ENCODE data around the gene SRP19. TPM values are rescaled to one million over a fixed set of nuclear protein-coding genes. Genes with fewer than 3 reads are reported as not detected.

SRP19 gene
- total RNA-seq, 1 experiment from 2014 or later: 56.4 TPM

DNA sequence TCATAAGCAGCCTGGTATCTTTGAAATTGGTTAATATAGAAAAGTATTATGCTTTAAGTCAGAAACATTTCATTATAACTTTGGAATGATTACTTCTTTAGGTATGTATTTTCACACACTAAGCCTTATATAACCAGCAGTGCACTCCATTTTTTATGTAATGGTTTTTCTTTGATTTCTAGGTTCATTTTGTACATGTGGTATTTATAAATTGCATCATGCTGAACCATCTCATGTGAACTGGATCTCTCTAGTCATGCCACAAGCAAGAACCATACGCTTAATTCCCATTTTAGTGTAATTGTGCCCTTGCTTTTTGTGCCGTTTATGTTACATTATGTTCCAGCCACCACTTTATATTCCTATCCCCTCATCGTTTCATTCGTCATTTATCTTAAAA, 38.6 kb upstream of the SRP19 start:
- Mint-ChIP-seq H3K36me3 (peaks cover 34% of the 10 kb centered on the region), H3K9me3 (no peaks in the 10 kb centered on the region), H3K4me3 (no peak overlapping the region), H3K27me3 (ENCODE audit: low read depth) (no peaks in the 10 kb centered on the region), H3K4me1 (peaks cover 34% of the 10 kb centered on the region), H3K27ac (peak overlapping the region; percentile 50)
- ATAC-seq (no peak), DNase-seq (ENCODE audit: low spot score) (no peak)
- TF ChIP-seq, protein P1, sequence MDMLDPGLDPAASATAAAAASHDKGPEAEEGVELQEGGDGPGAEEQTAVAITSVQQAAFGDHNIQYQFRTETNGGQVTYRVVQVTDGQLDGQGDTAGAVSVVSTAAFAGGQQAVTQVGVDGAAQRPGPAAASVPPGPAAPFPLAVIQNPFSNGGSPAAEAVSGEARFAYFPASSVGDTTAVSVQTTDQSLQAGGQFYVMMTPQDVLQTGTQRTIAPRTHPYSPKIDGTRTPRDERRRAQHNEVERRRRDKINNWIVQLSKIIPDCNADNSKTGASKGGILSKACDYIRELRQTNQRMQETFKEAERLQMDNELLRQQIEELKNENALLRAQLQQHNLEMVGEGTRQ (CRISPR knock-in tag; IDR thresholded peaks at IDR 0.05): no peak
- TF ChIP-seq ESRRA (CRISPR knock-in tag; IDR thresholded peaks at IDR 0.05; ENCODE audit: borderline replicate concordance): no peak
- ChIA-PET POLR2A (no interaction called here), CTCF (interaction anchor here (1.9 kb wide), 1 partner anchor 26 kb away, joined by 7 read pairs; no protein-coding TSS in a partner anchor)

DNA sequence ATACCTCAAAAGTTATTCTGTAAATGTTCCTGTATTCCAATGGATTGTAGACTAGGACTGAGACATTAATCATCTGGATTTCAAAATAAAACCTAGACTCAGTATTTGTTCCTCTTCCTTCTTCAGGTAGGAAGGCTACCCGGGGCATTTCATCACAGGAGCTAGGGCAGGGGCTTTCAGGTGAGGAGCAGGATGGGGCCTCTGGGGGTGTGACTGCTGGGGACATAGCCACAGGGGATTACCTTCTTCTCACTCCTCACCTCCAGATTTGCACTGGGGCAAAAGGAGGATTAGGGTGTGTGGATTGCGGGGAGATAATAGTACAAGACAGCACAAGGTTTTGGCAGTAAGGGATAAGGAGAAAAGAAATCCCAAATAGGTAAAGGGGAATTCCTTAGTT, 37.9 kb upstream of the SRP19 start:
- peak; percentile 66 for ATAC-seq
- TF ChIP-seq ESRRA (CRISPR knock-in tag; IDR thresholded peaks at IDR 0.05; ENCODE audit: borderline replicate concordance) (no peak), ETV6 (CRISPR knock-in tag; IDR thresholded peaks at IDR 0.05) (no peak), NFYB (CRISPR knock-in tag; conservative IDR thresholded peaks at IDR 0.05; ENCODE audit: low read depth) (no peak), PRRX2 (CRISPR knock-in tag; IDR thresholded peaks at IDR 0.05) (no peak)
- TF ChIP-seq, protein P2, sequence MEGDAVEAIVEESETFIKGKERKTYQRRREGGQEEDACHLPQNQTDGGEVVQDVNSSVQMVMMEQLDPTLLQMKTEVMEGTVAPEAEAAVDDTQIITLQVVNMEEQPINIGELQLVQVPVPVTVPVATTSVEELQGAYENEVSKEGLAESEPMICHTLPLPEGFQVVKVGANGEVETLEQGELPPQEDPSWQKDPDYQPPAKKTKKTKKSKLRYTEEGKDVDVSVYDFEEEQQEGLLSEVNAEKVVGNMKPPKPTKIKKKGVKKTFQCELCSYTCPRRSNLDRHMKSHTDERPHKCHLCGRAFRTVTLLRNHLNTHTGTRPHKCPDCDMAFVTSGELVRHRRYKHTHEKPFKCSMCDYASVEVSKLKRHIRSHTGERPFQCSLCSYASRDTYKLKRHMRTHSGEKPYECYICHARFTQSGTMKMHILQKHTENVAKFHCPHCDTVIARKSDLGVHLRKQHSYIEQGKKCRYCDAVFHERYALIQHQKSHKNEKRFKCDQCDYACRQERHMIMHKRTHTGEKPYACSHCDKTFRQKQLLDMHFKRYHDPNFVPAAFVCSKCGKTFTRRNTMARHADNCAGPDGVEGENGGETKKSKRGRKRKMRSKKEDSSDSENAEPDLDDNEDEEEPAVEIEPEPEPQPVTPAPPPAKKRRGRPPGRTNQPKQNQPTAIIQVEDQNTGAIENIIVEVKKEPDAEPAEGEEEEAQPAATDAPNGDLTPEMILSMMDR (IDR thresholded peaks at IDR 0.05): no peak
- TF ChIP-seq, protein P3, sequence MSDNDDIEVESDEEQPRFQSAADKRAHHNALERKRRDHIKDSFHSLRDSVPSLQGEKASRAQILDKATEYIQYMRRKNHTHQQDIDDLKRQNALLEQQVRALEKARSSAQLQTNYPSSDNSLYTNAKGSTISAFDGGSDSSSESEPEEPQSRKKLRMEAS (CRISPR knock-in tag; IDR thresholded peaks at IDR 0.05): no peak
- TF ChIP-seq, protein P4, sequence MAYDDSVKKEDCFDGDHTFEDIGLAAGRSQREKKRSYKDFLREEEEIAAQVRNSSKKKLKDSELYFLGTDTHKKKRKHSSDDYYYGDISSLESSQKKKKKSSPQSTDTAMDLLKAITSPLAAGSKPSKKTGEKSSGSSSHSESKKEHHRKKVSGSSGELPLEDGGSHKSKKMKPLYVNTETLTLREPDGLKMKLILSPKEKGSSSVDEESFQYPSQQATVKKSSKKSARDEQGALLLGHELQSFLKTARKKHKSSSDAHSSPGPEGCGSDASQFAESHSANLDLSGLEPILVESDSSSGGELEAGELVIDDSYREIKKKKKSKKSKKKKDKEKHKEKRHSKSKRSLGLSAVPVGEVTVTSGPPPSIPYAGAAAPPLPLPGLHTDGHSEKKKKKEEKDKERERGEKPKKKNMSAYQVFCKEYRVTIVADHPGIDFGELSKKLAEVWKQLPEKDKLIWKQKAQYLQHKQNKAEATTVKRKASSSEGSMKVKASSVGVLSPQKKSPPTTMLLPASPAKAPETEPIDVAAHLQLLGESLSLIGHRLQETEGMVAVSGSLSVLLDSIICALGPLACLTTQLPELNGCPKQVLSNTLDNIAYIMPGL (CRISPR knock-in tag; IDR thresholded peaks at IDR 0.05): no peak
- ChIA-PET POLR2A (no interaction called here), CTCF (no interaction called here)
- no peak for DNase-seq (ENCODE audit: low spot score)
- H3K27me3 Mint-ChIP-seq (ENCODE audit: low read depth): no peaks in the 10 kb centered on the region
- peak overlapping the region; percentile 67 for H3K27ac Mint-ChIP-seq
- H3K4me1 Mint-ChIP-seq: peaks cover 34% of the 10 kb centered on the region
- no peak overlapping the region for H3K4me3 Mint-ChIP-seq
- peaks cover 37% of the 10 kb centered on the region for H3K36me3 Mint-ChIP-seq
- H3K9me3 Mint-ChIP-seq: no peaks in the 10 kb centered on the region

DNA sequence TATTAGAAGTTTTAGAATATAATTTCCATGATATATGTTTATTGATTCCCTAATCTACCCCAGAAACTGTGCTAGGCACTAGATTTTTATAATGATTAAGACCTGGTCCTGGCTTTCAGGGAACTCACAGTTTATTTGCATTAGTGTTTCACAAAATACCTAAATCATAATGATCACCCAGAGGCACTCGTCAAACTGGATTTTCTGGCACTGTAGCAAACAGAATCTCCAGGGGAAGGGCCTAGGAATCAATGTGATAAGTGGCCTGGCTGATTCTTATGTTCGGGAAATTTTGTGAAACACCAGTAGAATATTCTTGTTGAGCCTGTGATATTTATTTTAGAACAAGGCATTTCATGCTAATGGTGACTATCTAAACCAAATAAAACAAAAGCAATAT, 37.4 kb upstream of the SRP19 start:
- H3K4me3 Mint-ChIP-seq: no peak overlapping the region
- POLR2A ChIA-PET: no interaction called here
- H3K36me3 Mint-ChIP-seq: peaks cover 39% of the 10 kb centered on the region

DNA sequence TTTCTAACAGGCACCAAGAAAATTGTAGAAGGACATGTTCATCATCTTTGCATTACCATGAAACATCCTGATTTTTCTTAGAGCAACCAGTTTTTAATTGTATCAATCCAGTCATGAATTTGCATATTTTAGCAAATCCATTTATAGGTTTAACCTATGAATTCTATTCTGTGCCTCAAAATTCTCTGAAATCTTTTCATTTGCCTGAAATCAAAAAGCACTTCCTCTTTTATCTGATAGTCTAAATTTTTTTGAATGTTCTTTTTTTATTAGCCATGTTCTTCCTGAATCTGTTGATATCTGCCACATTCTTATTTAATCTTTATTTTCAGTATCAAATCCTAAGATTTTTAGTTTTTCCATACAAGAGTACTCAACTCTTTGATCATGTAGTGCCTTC, 36.9 kb upstream of the SRP19 start:
- ATAC-seq (no peak), DNase-seq (ENCODE audit: low spot score) (no peak)
- Mint-ChIP-seq H3K27me3 (ENCODE audit: low read depth) (no peaks in the 10 kb centered on the region), H3K4me1 (peaks cover 34% of the 10 kb centered on the region), H3K9me3 (no peaks in the 10 kb centered on the region), H3K27ac (peak overlapping the region; percentile 19; the same call in 1 of the 2 replicates), H3K4me3 (no peak overlapping the region), H3K36me3 (peaks cover 40% of the 10 kb centered on the region)
- no peak for TF ChIP-seq GTF2I (CRISPR knock-in tag; conservative IDR thresholded peaks at IDR 0.05)
- no peak for TF ChIP-seq IRF2 (CRISPR knock-in tag; IDR thresholded peaks at IDR 0.05; ENCODE audit: borderline replicate concordance, low read depth)
- TF ChIP-seq ZNF232 (CRISPR knock-in tag; IDR thresholded peaks at IDR 0.05): no peak
- TF ChIP-seq ESRRA (CRISPR knock-in tag; IDR thresholded peaks at IDR 0.05; ENCODE audit: borderline replicate concordance): no peak
- no peak for TF ChIP-seq ELF4 (CRISPR knock-in tag; IDR thresholded peaks at IDR 0.05; ENCODE audit: low read depth)
- TF ChIP-seq, protein P5, sequence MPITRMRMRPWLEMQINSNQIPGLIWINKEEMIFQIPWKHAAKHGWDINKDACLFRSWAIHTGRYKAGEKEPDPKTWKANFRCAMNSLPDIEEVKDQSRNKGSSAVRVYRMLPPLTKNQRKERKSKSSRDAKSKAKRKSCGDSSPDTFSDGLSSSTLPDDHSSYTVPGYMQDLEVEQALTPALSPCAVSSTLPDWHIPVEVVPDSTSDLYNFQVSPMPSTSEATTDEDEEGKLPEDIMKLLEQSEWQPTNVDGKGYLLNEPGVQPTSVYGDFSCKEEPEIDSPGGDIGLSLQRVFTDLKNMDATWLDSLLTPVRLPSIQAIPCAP (CRISPR knock-in tag; IDR thresholded peaks at IDR 0.05): no peak
- TF ChIP-seq SMAD3 (CRISPR knock-in tag; IDR thresholded peaks at IDR 0.05; ENCODE audit: borderline replicate concordance): no peak
- no peak for TF ChIP-seq HMGA2 (CRISPR knock-in tag; IDR thresholded peaks at IDR 0.05)
- TF ChIP-seq, protein P6, sequence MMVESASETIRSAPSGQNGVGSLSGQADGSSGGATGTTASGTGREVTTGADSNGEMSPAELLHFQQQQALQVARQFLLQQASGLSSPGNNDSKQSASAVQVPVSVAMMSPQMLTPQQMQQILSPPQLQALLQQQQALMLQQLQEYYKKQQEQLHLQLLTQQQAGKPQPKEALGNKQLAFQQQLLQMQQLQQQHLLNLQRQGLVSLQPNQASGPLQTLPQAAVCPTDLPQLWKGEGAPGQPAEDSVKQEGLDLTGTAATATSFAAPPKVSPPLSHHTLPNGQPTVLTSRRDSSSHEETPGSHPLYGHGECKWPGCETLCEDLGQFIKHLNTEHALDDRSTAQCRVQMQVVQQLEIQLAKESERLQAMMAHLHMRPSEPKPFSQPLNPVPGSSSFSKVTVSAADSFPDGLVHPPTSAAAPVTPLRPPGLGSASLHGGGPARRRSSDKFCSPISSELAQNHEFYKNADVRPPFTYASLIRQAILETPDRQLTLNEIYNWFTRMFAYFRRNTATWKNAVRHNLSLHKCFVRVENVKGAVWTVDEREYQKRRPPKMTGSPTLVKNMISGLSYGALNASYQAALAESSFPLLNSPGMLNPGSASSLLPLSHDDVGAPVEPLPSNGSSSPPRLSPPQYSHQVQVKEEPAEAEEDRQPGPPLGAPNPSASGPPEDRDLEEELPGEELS (CRISPR knock-in tag; IDR thresholded peaks at IDR 0.05): no peak
- no peak for TF ChIP-seq TEAD4 (CRISPR knock-in tag; IDR thresholded peaks at IDR 0.05)
- POLR2A ChIA-PET: no interaction called here
- CTCF ChIA-PET: no interaction called here

More for the DNA sequence above, 37.4 kb upstream of the SRP19 start:
- CTCF ChIA-PET: no interaction called here
- H3K27ac Mint-ChIP-seq: no peak overlapping the region
- peaks cover 34% of the 10 kb centered on the region for H3K4me1 Mint-ChIP-seq
- ATAC-seq: no peak
- DNase-seq (ENCODE audit: low spot score): no peak
- H3K9me3 Mint-ChIP-seq: no peaks in the 10 kb centered on the region
- H3K27me3 Mint-ChIP-seq (ENCODE audit: low read depth): no peaks in the 10 kb centered on the region
- TF ChIP-seq, protein P7, sequence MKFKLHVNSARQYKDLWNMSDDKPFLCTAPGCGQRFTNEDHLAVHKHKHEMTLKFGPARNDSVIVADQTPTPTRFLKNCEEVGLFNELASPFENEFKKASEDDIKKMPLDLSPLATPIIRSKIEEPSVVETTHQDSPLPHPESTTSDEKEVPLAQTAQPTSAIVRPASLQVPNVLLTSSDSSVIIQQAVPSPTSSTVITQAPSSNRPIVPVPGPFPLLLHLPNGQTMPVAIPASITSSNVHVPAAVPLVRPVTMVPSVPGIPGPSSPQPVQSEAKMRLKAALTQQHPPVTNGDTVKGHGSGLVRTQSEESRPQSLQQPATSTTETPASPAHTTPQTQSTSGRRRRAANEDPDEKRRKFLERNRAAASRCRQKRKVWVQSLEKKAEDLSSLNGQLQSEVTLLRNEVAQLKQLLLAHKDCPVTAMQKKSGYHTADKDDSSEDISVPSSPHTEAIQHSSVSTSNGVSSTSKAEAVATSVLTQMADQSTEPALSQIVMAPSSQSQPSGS (CRISPR knock-in tag; IDR thresholded peaks at IDR 0.05; ENCODE audit: borderline replicate concordance, low read depth): no peak
- no peak for TF ChIP-seq GTF2I (CRISPR knock-in tag; conservative IDR thresholded peaks at IDR 0.05)
- no peak for TF ChIP-seq NFE2L1 (CRISPR knock-in tag; IDR thresholded peaks at IDR 0.05)
- TF ChIP-seq JAZF1 (CRISPR knock-in tag; IDR thresholded peaks at IDR 0.05): no peak
- TF ChIP-seq OVOL2 (CRISPR knock-in tag; IDR thresholded peaks at IDR 0.05; ENCODE audit: borderline replicate concordance): no peak
- TF ChIP-seq FOXJ3 (CRISPR knock-in tag; IDR thresholded peaks at IDR 0.05; ENCODE audit: borderline replicate concordance): no peak

Data from WTC11 (cell line).